Activated CD8-positive, alpha-beta memory T cell treated with anti-CD3 and anti-CD28 coated beads, Interleukin-2, amount 50 U/mL, for 1 hour (primary cell): Measurements from ENCODE around the gene ZNF346.
"Not testable (repeated sequence)": the region's sequence is repeated elsewhere in the genome, so short reads cannot be mapped to it uniquely, and the experiment has no call there.

Experiments used
- DNase-seq: peaks from one replicate; pipeline ENCODE4 v3.0.0-alpha.2; 2020; ENCODE audit errors: extremely low read depth

The ZNF346 gene

GRCh38 chr5:177008716-177009115 lies 13.8 kb upstream of the ZNF346 start:
- DNase-seq = no peak

GRCh38 chr5:177010153-177010552 lies 12.3 kb upstream of the ZNF346 start:
- no peak for DNase-seq

GRCh38 chr5:177015156-177015555 lies 7.3 kb upstream of the ZNF346 start:
- no peak for DNase-seq

GRCh38 chr5:177018341-177018740 lies 4.2 kb upstream of the ZNF346 start:
- no peak for DNase-seq

GRCh38 chr5:177020033-177020432 lies 2.5 kb upstream of the ZNF346 start:
- no peak for DNase-seq

GRCh38 chr5:177023303-177023664 lies 788 bp downstream of the ZNF346 start:
- no peak for DNase-seq

GRCh38 chr5:177024559-177024958 lies 2.1 kb downstream of the ZNF346 start:
- DNase-seq = no peak

- no peak for DNase-seq
Measured at GRCh38 chr5:177025101-177025601, 2.7 kb downstream of the ZNF346 start.

GRCh38 chr5:177027665-177028064 lies 5.2 kb downstream of the ZNF346 start:
- no peak for DNase-seq

- no peak for DNase-seq
Measured at GRCh38 chr5:177029498-177029897, 7.0 kb downstream of the ZNF346 start.

GRCh38 chr5:177035976-177036375 lies 13.5 kb downstream of the ZNF346 start:
- no peak for DNase-seq

- DNase-seq = no peak
Measured at GRCh38 chr5:177036443-177036842, 13.9 kb downstream of the ZNF346 start.

- DNase-seq = no peak
Measured at GRCh38 chr5:177036921-177037320, 14.4 kb downstream of the ZNF346 start.

- no peak for DNase-seq
Measured at GRCh38 chr5:177040814-177041420, 18.4 kb downstream of the ZNF346 start.

GRCh38 chr5:177041936-177042335 lies 19.4 kb downstream of the ZNF346 start:
- DNase-seq = no peak

- DNase-seq = no peak
Measured at GRCh38 chr5:177043114-177043513, 20.6 kb downstream of the ZNF346 start.

GRCh38 chr5:177043958-177044357 lies 21.5 kb downstream of the ZNF346 start:
- no peak for DNase-seq

GRCh38 chr5:177044641-177045040 lies 22.1 kb downstream of the ZNF346 start:
- DNase-seq = no peak

GRCh38 chr5:177045631-177046030 lies 23.1 kb downstream of the ZNF346 start:
- DNase-seq = no peak

GRCh38 chr5:177048531-177048930 lies 26.0 kb downstream of the ZNF346 start:
- not testable (repeated sequence) for DNase-seq

GRCh38 chr5:177049285-177049684 lies 26.8 kb downstream of the ZNF346 start:
- DNase-seq = no peak

GRCh38 chr5:177064500-177065277 lies 42.2 kb downstream of the ZNF346 start:
- no peak for DNase-seq

GRCh38 chr5:177065491-177065890 lies 43.0 kb downstream of the ZNF346 start:
- no peak for DNase-seq
